Stimulated activated CD8-positive, alpha-beta memory T cell treated with anti-CD3 and anti-CD28 coated beads, Interleukin-7, amount 100 ng/mL, for 1 hour (primary cell): ENCODE results near the gene TGFBR3L.
"Not testable (repeated sequence)": the region's sequence is repeated elsewhere in the genome, so short reads cannot be mapped to it uniquely, and the experiment has no call there.

Experiments used
- DNase-seq, 2 donors: peaks; one replicate each; pipeline ENCODE4 v3.0.0-alpha.2; 2020; ENCODE audit warnings: low read depth in 2 of 2

TGFBR3L gene

DNA sequence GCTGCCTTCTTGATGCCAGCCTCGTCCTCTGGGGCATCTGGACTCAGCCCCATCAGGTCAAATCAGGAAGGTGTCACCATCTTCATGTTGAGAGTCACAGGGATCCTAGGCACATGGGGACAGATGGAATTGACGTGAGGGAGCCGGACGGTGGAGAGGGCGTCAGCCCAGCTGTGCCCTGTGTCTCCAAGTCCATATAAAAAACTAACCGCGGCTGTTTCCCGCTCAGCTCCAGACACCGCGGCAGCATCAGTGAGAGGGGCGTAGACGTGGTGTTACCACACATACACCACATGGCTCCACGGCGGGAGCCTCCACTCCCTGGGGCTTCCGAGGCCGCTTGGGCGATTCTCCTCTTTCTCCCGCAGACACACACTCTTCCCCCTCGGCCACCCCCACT, 34.8 kb upstream of the TGFBR3L start:
- no peak for DNase-seq

DNA sequence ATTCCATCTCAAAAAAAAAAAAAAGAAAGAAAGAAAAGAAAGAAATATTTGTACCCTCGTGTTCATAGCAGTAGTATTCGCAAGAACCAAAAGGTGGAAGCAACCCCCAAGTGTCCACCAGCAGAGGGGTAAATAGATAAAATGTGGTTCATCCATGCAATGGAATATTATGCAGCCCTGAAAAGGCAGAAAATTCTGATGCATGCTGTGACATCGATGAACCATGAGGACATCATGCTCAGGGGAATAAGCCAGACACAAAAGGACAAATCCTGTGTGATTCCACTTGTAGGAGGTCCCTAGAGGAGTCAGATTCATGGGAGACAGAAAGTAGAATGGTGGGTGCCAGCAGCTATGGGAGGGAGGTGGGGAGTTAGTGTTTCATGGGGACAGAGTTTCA, 32.7 kb upstream of the TGFBR3L start:
- no peak for DNase-seq

DNA sequence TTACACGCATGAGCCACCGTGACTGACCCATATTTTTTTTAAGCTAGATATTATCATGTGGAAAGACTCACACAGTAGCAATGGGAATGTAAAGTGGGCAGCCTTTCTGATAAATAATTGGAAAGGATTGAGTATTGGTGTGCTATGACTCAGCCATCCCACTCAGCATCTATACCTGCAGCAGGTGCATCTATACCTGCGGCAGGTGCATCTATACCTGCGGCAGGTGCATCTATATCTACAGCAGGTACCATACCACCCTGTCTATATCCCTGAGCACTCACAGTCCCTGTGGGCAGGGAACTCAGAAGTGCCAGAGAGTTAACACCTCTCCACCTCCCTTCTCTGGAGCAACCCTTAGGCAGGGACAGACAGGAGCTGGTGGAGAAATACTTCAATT, 31.5 kb upstream of the TGFBR3L start:
- no peak for DNase-seq

DNA sequence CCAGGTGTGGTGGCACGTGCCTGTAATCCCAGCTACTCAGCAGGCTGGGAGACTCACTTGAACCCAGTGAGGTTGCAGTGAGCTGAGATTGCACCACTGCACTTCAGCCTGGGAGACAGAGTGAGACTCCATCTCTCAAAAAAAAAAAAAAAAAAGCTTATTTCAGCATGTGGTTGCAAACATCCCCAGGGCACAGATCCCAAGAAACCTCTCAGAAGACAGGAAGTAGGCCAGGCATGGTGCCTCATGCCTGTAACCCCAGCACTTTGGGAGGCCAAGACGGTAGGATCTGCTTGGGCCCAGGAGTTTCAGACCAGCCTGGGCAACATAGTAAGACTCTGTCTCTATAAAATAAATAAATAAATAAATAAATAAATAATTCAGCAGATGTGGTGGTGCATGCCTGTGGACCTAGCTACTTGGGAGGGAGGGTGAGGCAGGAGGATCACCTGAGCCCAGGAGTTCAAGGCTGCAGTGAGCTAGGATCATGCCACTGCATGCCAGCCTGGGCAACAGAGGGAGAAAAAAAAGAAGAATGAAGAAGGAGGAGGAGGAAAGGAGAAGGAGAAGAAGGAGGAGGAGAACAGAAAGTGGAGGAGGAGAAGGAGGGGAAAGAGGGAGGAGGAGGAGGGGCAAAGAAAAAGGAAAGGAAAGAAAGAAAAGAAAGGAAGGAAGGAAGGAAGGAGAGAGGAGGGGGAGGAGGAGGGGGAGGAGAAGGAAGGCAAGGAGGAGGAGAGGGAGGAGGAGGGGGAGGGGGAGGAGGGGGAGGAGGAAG, 30.6 kb upstream of the TGFBR3L start:
- DNase-seq = no peak

DNA sequence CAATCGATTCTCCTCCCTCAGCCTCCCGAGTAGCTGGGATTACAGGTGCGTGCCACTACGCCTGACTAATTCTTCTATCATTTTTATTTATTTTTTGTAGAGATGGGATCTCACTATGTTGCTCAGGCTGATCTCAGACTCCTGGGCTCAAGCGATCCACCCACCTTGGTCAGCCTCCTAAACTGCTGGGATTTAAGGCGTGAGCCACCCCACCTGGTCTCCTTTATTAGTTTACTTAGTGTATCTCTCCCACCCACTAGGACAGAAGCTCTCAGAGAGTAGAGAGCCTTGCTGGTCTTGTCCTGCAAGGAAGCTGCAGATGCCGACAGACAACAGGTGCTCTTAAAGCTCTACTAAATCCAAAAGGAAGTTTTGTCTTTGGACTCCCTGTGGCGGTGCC, 28.8 kb upstream of the TGFBR3L start:
- no peak for DNase-seq

DNA sequence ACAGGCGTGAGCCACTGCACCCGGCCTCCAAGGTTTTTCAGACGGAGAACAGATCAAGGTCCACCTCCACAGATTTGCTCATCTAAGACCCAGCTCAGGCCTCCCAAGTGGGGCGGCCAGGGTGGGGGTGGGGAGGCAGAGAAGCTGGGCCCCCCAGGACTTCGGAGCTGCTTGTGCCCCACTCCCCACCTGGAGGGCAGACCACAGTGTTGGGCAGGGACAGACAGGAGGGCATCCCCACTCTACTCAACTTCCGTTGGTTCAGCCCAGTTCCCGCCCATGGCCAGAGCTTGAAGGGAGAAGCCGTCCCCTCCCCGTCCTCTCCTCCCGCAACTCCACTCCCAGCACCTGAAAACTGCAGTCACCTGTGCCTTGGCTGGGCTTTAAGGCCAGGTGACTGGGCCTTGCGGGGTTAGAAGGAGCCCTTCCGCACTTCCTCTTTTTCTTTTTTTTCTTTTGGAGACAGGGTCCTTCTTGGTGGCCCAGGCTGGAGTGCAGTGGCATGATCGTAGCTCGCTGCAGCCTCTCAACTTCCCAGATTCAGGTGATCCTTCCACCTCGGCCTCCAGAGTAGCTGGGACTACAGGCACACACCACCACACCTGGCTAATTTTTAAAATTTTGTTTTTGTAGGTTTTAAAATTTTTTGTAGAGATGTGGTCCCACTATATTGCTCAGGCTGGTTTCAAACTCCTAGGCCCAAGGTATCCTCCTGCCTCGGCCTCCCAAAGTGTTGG, 27.1 kb upstream of the TGFBR3L start:
- no peak for DNase-seq

DNA sequence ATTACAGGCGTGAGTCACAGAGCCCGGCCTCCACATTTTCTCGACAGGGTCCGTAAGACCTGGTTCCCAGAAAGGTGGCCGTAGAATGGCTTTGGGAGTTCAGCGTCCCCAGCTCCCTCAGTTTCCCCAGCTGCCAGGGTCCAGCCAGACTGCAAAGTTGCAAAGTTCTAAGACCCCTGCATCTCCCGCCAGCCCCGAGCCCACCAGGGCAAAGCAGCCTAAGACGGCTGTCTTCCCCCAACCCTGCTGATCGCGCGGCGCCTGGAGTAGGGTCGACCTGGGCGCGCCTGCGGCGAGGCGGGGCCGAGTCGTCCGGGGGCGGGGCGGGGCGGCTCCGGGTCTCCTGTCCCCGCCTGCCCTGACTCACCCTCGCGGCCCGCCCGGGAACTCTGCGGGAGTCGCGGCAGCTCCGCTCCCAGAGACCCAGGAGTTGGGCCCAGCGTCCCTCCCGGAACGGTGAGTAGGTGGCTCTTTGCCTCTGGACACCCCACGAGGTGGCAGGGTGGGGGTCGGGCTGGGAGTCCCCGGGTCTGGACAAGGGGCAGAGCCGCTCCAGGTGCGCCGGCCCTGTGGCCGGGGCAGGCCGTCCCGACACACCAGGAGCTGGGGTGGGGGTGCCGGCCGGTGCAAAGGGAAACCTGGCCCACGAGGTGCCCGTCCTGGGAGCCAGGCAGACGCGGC, 26.3 kb upstream of the TGFBR3L start, which contains the start of gene LRRC8E:
Gene LRRC8E, plus strand, starts transcription at position 366 of the 681 bp plus-strand sequence. CDS start 7,094 bp downstream, outside the sequence.
- DNase-seq = no peak

DNA sequence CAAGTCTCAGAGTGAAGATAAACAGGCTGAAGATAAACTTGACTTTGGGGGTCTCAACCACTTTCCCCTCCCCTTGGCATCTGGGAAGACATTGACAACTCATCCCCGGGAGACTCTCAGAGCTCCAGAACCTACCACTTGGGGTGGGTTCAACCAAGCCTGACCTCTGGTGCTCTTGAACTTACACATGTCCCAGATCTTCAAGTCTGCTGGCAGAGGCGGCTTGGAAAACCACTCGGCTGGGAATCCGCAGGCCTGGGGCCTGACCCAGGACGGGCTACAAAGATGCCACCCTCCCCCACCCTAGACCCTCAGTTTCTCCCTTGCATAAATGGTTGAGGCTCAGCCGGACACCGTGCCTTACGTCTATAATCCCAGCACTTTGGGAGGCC, 25.8 kb upstream of the TGFBR3L start:
- DNase-seq = no peak

DNA sequence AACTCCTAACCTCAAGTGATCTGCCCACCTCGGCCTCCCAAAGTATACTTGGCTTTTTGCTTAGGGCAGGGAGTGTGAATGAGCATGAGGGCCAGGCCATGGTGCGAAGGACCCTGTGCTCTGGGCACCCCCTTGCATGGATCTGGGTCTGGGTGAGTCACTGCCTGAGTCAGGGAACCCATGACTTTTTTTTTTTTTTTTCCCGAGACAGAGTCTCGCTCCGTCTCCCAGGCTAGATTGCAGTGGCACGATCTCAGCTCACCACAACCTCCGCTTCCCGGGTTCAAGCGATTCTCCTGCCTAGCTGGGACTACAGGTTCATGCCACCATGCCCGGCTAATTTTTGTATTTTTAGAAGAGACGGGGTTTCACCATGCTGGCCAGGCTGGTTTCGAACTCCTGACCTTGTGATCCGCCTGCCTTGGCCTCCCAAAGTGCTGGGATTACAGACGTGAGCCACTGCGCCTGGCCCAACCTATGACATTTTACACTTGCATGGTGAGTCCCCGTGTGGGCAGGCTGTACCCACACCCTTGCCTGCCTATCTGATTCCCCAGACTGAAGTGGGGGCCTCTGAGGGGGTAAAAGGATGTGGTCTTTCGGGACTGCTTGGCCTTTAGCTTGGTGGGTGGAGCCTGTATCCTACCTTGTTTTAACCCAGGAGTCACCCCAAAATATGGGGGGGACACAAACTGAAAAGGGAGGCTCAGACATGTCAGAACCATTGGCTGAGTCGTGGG, 21.1 kb upstream of the TGFBR3L start:
- DNase-seq = not testable (repeated sequence)

DNA sequence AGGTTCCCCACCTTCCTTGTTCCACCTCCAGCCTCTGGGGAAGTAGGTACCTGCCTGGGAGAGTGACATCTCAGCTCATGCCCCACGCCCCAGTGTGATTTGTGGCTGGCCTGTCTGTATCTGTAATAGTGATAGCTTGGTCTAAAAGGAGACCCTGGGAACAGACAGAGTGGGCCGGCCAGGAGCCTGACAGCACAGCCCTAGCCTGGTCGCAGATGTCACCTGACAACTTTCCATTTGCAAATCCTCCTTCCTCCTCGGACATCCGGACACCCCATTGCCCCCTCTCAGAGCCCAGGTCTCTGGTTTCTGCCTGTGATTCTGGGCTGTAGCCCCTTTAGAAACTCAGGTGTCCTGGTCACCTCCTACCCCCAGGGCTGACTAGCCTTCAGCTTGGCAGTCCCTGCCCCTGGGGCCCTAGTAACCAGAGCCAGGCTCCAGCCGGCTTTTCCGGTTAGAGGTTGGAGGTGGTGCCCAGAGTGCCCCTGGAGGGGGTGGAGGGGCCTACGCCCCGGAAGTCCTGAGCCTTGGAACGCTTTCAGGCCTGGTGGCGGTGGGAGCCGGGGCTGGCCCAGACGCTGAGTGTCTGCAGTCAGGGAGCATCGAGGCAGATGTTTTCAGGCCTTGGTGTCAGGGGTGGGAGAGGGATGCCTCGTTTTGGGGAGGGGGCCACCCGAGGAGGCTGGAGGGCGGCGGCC, 19.9 kb upstream of the TGFBR3L start:
- DNase-seq = no peak

DNA sequence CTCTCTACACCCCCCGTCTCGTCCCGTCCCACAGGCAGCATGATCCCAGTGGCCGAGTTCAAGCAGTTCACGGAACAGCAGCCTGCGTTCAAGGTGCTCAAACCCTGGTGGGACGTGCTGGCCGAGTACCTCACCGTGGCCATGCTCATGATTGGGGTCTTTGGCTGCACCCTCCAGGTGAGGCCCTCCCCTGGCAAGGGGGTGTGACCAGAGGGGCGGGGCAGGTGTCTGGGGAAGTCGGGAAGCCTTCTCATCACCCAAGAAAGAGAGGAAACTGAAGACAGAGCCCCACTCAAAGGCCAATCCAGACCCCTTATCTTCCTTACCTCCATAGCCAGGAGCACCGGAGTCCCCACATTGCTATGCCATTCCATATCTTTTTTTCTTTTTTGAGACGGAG, 19.1 kb upstream of the TGFBR3L start:
- DNase-seq = no peak

DNA sequence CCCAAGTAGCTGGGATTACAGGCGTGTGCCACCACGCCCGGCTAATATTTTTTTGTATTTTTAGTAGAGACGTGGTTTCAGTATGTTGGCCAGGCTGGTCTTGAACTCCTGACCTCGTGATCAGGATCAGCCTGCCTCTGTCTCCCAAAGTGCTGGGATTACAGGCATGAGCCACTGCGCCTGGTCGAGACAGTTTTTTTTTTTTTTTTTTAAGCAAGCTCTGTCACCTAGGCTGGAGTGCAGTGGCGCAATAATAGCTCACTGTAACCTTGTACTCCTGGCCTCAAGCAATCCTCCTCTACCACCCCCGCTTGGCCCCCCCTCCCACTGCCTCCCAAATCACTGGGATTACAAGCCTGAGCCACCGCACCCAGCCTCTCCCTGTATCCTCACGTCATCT, 17.3 kb upstream of the TGFBR3L start:
- no peak for DNase-seq

DNA sequence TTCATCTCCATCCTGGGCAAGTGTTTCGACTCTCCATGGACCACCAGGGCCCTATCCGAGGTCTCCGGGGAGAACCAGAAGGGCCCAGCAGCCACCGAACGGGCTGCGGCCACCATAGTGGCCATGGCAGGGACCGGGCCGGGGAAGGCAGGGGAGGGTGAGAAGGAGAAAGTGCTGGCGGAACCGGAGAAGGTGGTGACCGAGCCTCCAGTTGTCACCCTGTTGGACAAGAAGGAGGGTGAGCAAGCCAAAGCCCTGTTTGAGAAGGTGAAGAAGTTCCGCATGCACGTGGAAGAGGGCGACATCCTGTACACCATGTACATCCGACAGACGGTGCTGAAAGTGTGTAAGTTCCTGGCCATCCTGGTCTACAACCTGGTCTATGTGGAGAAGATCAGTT, 15.7 kb upstream of the TGFBR3L start:
- DNase-seq = no peak

DNA sequence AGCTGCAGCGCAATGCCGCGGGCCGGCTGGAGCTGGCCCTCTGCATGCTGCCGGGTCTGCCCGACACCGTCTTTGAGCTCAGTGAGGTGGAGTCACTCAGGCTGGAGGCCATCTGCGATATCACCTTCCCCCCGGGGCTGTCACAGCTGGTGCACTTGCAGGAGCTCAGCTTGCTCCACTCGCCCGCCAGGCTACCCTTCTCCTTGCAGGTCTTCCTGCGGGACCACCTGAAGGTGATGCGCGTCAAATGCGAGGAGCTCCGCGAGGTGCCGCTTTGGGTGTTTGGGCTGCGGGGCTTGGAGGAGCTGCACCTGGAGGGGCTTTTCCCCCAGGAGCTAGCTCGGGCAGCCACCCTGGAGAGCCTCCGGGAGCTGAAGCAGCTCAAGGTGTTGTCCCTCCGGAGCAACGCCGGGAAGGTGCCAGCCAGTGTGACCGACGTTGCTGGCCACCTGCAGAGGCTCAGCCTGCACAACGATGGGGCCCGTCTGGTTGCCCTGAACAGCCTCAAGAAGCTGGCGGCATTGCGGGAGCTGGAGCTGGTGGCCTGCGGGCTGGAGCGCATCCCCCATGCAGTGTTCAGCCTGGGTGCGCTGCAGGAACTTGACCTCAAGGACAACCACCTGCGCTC, 14.8 kb upstream of the TGFBR3L start:
- DNase-seq = no peak

DNA sequence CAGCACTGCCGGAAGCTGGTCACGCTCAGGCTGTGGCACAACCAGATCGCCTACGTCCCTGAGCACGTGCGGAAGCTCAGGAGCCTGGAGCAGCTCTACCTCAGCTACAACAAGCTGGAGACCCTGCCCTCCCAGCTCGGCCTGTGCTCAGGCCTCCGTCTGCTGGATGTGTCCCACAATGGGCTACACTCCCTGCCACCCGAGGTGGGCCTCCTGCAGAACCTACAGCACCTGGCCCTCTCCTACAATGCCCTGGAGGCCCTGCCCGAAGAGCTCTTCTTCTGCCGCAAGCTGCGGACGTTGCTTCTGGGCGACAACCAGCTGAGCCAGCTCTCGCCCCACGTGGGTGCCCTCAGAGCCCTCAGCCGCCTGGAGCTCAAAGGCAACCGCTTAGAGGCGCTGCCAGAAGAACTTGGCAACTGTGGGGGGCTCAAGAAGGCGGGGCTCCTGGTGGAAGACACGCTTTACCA, 14.2 kb upstream of the TGFBR3L start:
- no peak for DNase-seq

DNA sequence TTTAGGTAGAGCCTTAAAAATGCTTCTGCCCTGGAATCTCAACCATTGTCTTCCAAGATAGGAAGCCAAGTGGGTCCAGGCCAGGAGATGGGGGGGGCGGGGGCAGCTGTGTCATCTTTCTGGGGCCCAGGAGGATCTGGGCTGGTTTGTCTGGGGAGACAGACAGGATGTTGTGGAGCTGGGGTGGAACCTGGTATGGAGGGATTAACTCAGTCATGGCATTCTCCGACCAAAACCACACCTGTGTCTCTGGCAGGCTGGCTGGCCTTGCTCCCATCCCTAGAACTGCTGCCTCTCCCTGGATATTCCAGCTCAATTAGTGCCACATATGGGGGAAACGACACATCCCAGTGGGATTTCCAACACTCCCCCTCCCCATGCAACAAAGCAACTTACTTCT, 13.7 kb upstream of the TGFBR3L start:
- no peak for DNase-seq

DNA sequence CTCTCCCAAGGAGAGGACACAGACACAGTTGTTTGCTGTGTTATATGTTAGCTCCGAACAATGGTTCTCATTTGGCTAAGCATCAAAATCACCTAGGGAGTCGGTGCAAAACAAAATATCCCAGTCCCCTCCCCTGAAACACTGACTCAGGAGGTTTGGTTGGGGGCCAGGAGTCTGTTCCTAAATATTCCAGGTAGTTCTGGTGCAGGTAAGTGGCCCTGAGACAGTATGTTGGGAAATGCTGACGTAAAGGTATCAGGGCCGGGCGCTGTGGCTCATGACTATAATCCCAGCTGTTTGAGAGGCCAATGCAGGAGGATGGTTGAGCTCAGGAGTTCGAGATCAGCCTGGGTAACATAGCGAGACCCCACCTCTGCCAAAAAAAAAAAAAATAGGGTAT, 13.3 kb upstream of the TGFBR3L start:
- no peak for DNase-seq

DNA sequence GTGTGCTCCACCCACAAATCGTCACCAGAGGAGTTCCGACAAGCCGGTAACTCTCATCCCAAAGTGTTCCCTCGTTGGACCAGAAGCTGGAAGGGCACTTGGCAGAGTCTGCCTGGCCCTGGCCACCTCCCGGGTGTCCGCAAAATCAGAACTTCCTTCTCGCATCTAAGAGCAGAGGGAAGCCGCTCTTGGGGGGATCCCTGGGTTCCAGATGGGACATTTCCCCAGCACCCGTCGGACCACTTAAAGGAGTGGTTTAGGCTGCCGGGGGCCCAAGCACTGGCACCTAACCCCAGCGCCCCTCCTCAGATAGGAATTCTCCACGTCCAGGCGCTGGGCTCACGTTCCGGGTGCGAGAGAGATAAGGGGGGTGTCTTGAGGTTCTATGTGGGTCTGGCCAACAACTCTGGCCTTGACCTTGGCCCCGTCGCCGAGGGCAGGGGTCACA, 11.8 kb upstream of the TGFBR3L start:
- no peak for DNase-seq

DNA sequence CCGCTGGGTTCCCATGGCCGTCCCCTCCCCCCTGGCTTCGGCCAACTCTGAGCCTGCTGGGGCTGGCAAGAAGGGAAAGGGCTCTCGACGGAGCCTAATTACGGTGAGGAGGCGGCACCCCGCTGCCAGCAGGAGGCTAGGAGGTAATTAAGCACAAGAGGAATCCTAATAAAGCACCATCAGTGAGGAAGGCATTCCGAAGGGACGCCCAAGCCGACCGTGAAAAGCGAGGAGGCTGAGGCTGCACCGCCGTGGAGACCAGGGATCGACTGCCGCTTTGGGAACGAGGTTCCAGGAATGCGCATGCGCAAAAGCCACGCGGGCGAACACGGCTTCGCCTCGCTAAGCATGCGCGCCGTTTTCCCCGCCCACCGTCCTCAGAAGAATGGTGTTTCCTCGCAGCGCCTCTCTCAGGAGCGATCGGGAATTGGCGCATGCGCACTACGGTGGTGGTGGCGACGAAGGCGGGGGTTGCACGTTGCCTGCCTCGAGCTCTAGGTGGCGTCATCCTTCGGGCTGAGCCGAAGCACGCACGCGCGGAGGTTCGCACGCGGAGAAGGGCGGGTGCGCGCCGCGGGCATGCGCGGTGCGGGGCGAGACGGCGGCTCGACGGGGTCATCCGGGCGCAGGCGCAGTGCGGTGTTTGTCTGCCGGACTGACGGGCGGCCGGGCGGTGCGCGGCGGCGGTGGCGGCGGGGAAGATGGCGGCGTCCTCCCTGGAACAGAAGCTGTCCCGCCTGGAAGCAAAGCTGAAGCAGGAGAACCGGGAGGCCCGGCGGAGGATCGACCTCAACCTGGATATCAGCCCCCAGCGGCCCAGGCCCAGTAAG, 11.2 kb upstream of the TGFBR3L start, which contains the start of gene MAP2K7:
Gene MAP2K7, plus strand, starts transcription at position 634 of the 830 bp plus-strand sequence. Its CDS starts 68 bp downstream, at position 702.
- DNase-seq = peak; percentile 100
